Neural progenitor cell (in vitro differentiated cells): ENCODE data around the gene IL17REL.
"Not testable (repeated sequence)": the region's sequence is repeated elsewhere in the genome, so short reads cannot be mapped to it uniquely, and the experiment has no call there.

Experiments used
- CTCF ChIP-seq: fragments of 200-600 bp; sonication (generic); IDR thresholded peaks from 2 replicates; pipeline ENCODE4 v1.5.1; 2017; ENCODE audit warnings: antibody characterized with exemption, mild to moderate bottlenecking
- EZH2 ChIP-seq: fragments of 200-600 bp; sonication (generic); IDR thresholded peaks from 2 replicates; pipeline ENCODE4 v1.6.1; 2017; ENCODE audit warnings: antibody characterized with exemption, mild to moderate bottlenecking, moderate library complexity
- EZH2phosphoT487 ChIP-seq: fragments of 200-600 bp; sonication (generic); IDR thresholded peaks from 2 replicates; pipeline ENCODE4 v1.6.1; 2017; ENCODE audit warnings: antibody characterized with exemption

GRCh38 chr22:49989826-49990225, 22.7 kb downstream of the IL17REL start:
- not testable (repeated sequence) for TF ChIP-seq EZH2, CTCF, EZH2phosphoT487
